Muscle of arm (tissue), 12 donors: ENCODE measurements around the gene RABEP1. TPM values are rescaled to one million over a fixed set of nuclear protein-coding genes. Genes with fewer than 3 reads are reported as not detected.
A peak's percentile ranks its signal among the peaks of the same experiment; 100 is the strongest.

Experiments
- DNase-seq: peaks from one replicate; pipeline ENCODE4 v3.0.0-alpha.2; 2013
- polyA plus RNA-seq, 12 donors: library from polyadenylated mRNA; unstranded; fragments of 120-200 nt; gene quantifications; one replicate each; pipeline ENCODE4 v1.2.1, GENCODE V29; 2013; ENCODE audit not compliant: insufficient read length in 12 of 12

Gene RABEP1
- polyA plus RNA-seq, 12 donors = 52.4 to 90.8 (median 58.3) TPM; not detected in 1

GRCh38 chr17:5354886-5355415 is 72.9 kb downstream of the RABEP1 start:
- DNase-seq = no peak

- DNase-seq = peak; percentile 26
Measured at GRCh38 chr17:5355421-5356129, 73.5 kb downstream of the RABEP1 start.

- no peak for DNase-seq
Measured at GRCh38 chr17:5361426-5361825, 79.3 kb downstream of the RABEP1 start.

- DNase-seq = no peak
Measured at GRCh38 chr17:5362162-5362811, 80.2 kb downstream of the RABEP1 start.

GRCh38 chr17:5364156-5364555 is 82.1 kb downstream of the RABEP1 start:
- DNase-seq = no peak

- DNase-seq = no peak
Measured at GRCh38 chr17:5364696-5365095, 82.6 kb downstream of the RABEP1 start.

- no peak for DNase-seq
Measured at GRCh38 chr17:5365831-5366230, 83.7 kb downstream of the RABEP1 start.

- DNase-seq = no peak
Measured at GRCh38 chr17:5370411-5370810, 88.3 kb downstream of the RABEP1 start.

- DNase-seq = no peak
Measured at GRCh38 chr17:5373112-5373511, 91.0 kb downstream of the RABEP1 start.

GRCh38 chr17:5378566-5379207 is 96.6 kb downstream of the RABEP1 start:
- no peak for DNase-seq

- no peak for DNase-seq
Measured at GRCh38 chr17:5379351-5380107, 97.4 kb downstream of the RABEP1 start.

- DNase-seq = no peak
Measured at GRCh38 chr17:5380491-5381135, 98.5 kb downstream of the RABEP1 start.

GRCh38 chr17:5381542-5381941 is 99.5 kb downstream of the RABEP1 start:
- DNase-seq = no peak

GRCh38 chr17:5391678-5392077 is 109.6 kb downstream of the RABEP1 start:
- DNase-seq = no peak

- no peak for DNase-seq
Measured at GRCh38 chr17:5396612-5397011, 114.5 kb downstream of the RABEP1 start.

- no peak for DNase-seq
Measured at GRCh38 chr17:5399767-5400166, 117.7 kb downstream of the RABEP1 start.

- no peak for DNase-seq
Measured at GRCh38 chr17:5405400-5405799, 123.3 kb downstream of the RABEP1 start.

GRCh38 chr17:5408186-5408585 is 126.1 kb downstream of the RABEP1 start:
- no peak for DNase-seq

GRCh38 chr17:5410594-5411272 is 128.6 kb downstream of the RABEP1 start:
- no peak for DNase-seq

GRCh38 chr17:5413682-5414081 is 131.6 kb downstream of the RABEP1 start:
- DNase-seq = no peak

GRCh38 chr17:5416901-5417300 is 134.8 kb downstream of the RABEP1 start:
- DNase-seq = no peak
